ENCODE results near the gene ADAMTS9. TPM values are rescaled to one million over a fixed set of nuclear protein-coding genes. Genes with fewer than 3 reads are reported as not detected.

Gene ADAMTS9
- total and polyA plus RNA-seq, 2 donors (not counting 1 experiment from before 2014, with no cell fraction given), result not detected

- Mint-ChIP-seq H3K4me3 (no peak overlapping the region), H3K27me3 (no peaks in the 10 kb centered on the region), H3K4me1 (no peaks in the 10 kb centered on the region), H3K27ac (no peak overlapping the region), H3K9me3 (ENCODE audit: insufficient read depth) (peaks cover 2% of the 10 kb centered on the region)
- POLR2A ChIA-PET, result no interaction called here
- intact Hi-C loops (cut with micrococcal nuclease), result no loop called here
- no peak for ATAC-seq (ENCODE audit: low read depth)
- no peak for DNase-seq
- H2AFZ ChIP-seq (ENCODE audit: insufficient read depth, low read depth, low read length, poor library complexity, severe bottlenecking), result no peak overlapping the region
- TF ChIP-seq CTCF (IDR thresholded peaks at IDR 0.05) (no peak), EZH2 (IDR thresholded peaks at IDR 0.05; ENCODE audit: borderline replicate concordance, insufficient read depth, low read depth, low read length, poor library complexity, severe bottlenecking) (no peak)
- no peak overlapping the region for H3K27ac ChIP-seq (ENCODE audit: low read length in 2 of 2)
- no peak overlapping the region for H3K9ac ChIP-seq (ENCODE audit: low read length)
- H3K4me3 ChIP-seq (ENCODE audit: control extremely low read depth in 1 of 5, extremely low read depth in 1 of 5, insufficient read depth in 1 of 5, low read depth in 2 of 5, low read length in 4 of 5), result no peak overlapping the region
- H3K27me3 ChIP-seq (replicated peaks in 1 of 4; ENCODE audit: control extremely low read depth in 1 of 4, control insufficient read depth in 3 of 4, insufficient read depth in 4 of 4, low read length in 3 of 4), result no peaks in the 10 kb centered on the region
- no peaks in the 10 kb centered on the region for H3K4me1 ChIP-seq (ENCODE audit: control insufficient read depth in 2 of 2, insufficient read depth in 2 of 2, low read length in 2 of 2)
- CTCF ChIA-PET, result no interaction called here
- no peaks in the 10 kb centered on the region for H3K36me3 ChIP-seq (replicated peaks in 1 of 2; ENCODE audit: control extremely low read depth in 1 of 2, control insufficient read depth in 1 of 2, extremely low read depth in 1 of 2, insufficient read depth in 2 of 2, low read length in 1 of 2)
- H3K79me2 ChIP-seq (ENCODE audit: control insufficient read depth, insufficient read depth, low read length), result no peaks in the 10 kb centered on the region
- no peak overlapping the region for H3K4me2 ChIP-seq (replicated peaks; ENCODE audit: low read depth, low read length, poor library complexity, severe bottlenecking)
- H3K9me3 ChIP-seq (ENCODE audit: control extremely low read depth in 1 of 3, control insufficient read depth in 2 of 3, insufficient read depth in 1 of 3, low read length in 2 of 3), result peaks cover 0 to 6% (median 1%) of the 10 kb centered on the region in 3 donors
- H4K20me1 ChIP-seq (ENCODE audit: control insufficient read depth, insufficient read depth, low read length, poor library complexity, severe bottlenecking), result no peaks in the 10 kb centered on the region
These were observed 42.6 kb downstream of the ADAMTS9 start for GRCh38 chr3:64645243-64645642.

GRCh38 chr3:64644483-64644882 lies 43.3 kb downstream of the ADAMTS9 start:
- no peaks in the 10 kb centered on the region for H3K4me1 Mint-ChIP-seq
- H3K36me3 ChIP-seq (replicated peaks in 1 of 2; ENCODE audit: control extremely low read depth in 1 of 2, control insufficient read depth in 1 of 2, extremely low read depth in 1 of 2, insufficient read depth in 2 of 2, low read length in 1 of 2), result no peaks in the 10 kb centered on the region
- 100% methylated on average over 2 of the region's 3 CpGs for WGBS (ENCODE audit: insufficient coverage)
- no peak for TF ChIP-seq CTCF (IDR thresholded peaks at IDR 0.05)
- no peak for TF ChIP-seq EZH2 (IDR thresholded peaks at IDR 0.05; ENCODE audit: borderline replicate concordance, insufficient read depth, low read depth, low read length, poor library complexity, severe bottlenecking)
- H3K4me3 Mint-ChIP-seq, result no peak overlapping the region
- H3K4me2 ChIP-seq (replicated peaks; ENCODE audit: low read depth, low read length, poor library complexity, severe bottlenecking), result no peak overlapping the region
- no peaks in the 10 kb centered on the region for H4K20me1 ChIP-seq (ENCODE audit: control insufficient read depth, insufficient read depth, low read length, poor library complexity, severe bottlenecking)
- no peak overlapping the region for H3K9ac ChIP-seq (ENCODE audit: low read length)
- ATAC-seq (ENCODE audit: low read depth) (no peak), DNase-seq (no peak)
- no peaks in the 10 kb centered on the region for H3K27me3 Mint-ChIP-seq
- no peaks in the 10 kb centered on the region for H3K4me1 ChIP-seq (ENCODE audit: control insufficient read depth in 2 of 2, insufficient read depth in 2 of 2, low read length in 2 of 2)
- no peak overlapping the region for H3K4me3 ChIP-seq (ENCODE audit: control extremely low read depth in 1 of 5, extremely low read depth in 1 of 5, insufficient read depth in 1 of 5, low read depth in 2 of 5, low read length in 4 of 5)
- ChIA-PET CTCF (no interaction called here), POLR2A (no interaction called here)
- H3K9me3 ChIP-seq (ENCODE audit: control extremely low read depth in 1 of 3, control insufficient read depth in 2 of 3, insufficient read depth in 1 of 3, low read length in 2 of 3), result peaks cover 0 to 6% (median 1%) of the 10 kb centered on the region in 3 donors
- peaks cover 2% of the 10 kb centered on the region for H3K9me3 Mint-ChIP-seq (ENCODE audit: insufficient read depth)
- intact Hi-C loops (cut with micrococcal nuclease), result no loop called here
- no peak overlapping the region for H3K27ac Mint-ChIP-seq
- H3K27ac ChIP-seq (ENCODE audit: low read length in 2 of 2), result no peak overlapping the region
- H3K79me2 ChIP-seq (ENCODE audit: control insufficient read depth, insufficient read depth, low read length), result no peaks in the 10 kb centered on the region
- no peaks in the 10 kb centered on the region for H3K27me3 ChIP-seq (replicated peaks in 1 of 4; ENCODE audit: control extremely low read depth in 1 of 4, control insufficient read depth in 3 of 4, insufficient read depth in 4 of 4, low read length in 3 of 4)
- H2AFZ ChIP-seq (ENCODE audit: insufficient read depth, low read depth, low read length, poor library complexity, severe bottlenecking), result no peak overlapping the region

Data from B cell (primary cell).